ENCODE results near the gene OR8D2.

DNA sequence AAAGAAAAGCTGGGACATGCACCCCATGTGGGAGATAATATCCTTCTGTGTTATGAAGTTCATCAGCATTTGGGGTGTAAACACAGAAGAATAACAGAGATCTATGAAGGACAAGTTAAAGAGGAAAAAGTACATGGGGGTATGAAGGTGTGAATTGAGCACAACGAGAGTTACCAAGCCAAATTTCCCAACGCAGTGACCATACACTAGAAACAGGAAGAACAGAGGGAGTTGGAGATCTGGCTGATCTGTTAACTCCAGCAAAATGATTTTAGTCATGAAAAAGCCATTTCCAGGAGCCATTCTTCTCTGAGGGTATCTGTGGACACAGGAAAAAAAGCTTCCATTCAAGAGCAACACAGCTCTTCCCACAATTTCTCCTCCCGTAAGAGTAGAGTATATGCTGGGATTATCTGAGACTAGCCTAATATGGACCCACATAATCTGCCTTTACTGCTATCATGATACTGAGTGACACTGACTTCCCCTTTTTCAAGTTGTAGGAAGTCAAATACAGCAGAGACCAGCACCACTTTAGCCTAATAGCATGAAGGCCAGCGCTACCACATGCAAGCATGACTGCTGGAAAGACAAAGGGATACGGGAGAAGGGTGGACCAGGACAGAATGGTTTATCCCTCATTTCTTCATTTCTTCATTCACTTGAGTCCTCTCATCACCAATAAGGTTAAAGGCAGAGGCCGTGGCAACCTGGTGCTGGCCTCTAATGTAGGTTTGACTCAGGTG, 19.6 kb upstream of the OR8D2 start:
- TF ChIP-seq, protein P1, sequence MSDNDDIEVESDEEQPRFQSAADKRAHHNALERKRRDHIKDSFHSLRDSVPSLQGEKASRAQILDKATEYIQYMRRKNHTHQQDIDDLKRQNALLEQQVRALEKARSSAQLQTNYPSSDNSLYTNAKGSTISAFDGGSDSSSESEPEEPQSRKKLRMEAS (CRISPR knock-in tag; IDR thresholded peaks at IDR 0.05), result no peak
- no peak for TF ChIP-seq CREM (CRISPR knock-in tag; IDR thresholded peaks at IDR 0.05)
- TF ChIP-seq SP1 (CRISPR knock-in tag; conservative IDR thresholded peaks at IDR 0.05), result no peak
- TF ChIP-seq, protein P2, sequence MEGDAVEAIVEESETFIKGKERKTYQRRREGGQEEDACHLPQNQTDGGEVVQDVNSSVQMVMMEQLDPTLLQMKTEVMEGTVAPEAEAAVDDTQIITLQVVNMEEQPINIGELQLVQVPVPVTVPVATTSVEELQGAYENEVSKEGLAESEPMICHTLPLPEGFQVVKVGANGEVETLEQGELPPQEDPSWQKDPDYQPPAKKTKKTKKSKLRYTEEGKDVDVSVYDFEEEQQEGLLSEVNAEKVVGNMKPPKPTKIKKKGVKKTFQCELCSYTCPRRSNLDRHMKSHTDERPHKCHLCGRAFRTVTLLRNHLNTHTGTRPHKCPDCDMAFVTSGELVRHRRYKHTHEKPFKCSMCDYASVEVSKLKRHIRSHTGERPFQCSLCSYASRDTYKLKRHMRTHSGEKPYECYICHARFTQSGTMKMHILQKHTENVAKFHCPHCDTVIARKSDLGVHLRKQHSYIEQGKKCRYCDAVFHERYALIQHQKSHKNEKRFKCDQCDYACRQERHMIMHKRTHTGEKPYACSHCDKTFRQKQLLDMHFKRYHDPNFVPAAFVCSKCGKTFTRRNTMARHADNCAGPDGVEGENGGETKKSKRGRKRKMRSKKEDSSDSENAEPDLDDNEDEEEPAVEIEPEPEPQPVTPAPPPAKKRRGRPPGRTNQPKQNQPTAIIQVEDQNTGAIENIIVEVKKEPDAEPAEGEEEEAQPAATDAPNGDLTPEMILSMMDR (IDR thresholded peaks at IDR 0.05), result no peak
- TF ChIP-seq, protein P3, sequence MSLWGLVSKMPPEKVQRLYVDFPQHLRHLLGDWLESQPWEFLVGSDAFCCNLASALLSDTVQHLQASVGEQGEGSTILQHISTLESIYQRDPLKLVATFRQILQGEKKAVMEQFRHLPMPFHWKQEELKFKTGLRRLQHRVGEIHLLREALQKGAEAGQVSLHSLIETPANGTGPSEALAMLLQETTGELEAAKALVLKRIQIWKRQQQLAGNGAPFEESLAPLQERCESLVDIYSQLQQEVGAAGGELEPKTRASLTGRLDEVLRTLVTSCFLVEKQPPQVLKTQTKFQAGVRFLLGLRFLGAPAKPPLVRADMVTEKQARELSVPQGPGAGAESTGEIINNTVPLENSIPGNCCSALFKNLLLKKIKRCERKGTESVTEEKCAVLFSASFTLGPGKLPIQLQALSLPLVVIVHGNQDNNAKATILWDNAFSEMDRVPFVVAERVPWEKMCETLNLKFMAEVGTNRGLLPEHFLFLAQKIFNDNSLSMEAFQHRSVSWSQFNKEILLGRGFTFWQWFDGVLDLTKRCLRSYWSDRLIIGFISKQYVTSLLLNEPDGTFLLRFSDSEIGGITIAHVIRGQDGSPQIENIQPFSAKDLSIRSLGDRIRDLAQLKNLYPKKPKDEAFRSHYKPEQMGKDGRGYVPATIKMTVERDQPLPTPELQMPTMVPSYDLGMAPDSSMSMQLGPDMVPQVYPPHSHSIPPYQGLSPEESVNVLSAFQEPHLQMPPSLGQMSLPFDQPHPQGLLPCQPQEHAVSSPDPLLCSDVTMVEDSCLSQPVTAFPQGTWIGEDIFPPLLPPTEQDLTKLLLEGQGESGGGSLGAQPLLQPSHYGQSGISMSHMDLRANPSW (CRISPR knock-in tag; conservative IDR thresholded peaks at IDR 0.05; ENCODE audit: low read depth), result no peak
- TF ChIP-seq, protein P4, sequence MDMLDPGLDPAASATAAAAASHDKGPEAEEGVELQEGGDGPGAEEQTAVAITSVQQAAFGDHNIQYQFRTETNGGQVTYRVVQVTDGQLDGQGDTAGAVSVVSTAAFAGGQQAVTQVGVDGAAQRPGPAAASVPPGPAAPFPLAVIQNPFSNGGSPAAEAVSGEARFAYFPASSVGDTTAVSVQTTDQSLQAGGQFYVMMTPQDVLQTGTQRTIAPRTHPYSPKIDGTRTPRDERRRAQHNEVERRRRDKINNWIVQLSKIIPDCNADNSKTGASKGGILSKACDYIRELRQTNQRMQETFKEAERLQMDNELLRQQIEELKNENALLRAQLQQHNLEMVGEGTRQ (CRISPR knock-in tag; IDR thresholded peaks at IDR 0.05), result no peak
- TF ChIP-seq, protein P5, sequence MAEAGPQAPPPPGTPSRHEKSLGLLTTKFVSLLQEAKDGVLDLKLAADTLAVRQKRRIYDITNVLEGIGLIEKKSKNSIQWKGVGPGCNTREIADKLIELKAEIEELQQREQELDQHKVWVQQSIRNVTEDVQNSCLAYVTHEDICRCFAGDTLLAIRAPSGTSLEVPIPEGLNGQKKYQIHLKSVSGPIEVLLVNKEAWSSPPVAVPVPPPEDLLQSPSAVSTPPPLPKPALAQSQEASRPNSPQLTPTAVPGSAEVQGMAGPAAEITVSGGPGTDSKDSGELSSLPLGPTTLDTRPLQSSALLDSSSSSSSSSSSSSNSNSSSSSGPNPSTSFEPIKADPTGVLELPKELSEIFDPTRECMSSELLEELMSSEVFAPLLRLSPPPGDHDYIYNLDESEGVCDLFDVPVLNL (CRISPR knock-in tag; IDR thresholded peaks at IDR 0.05; ENCODE audit: borderline replicate concordance, low read depth), result no peak
- TF ChIP-seq TEAD4 (CRISPR knock-in tag; IDR thresholded peaks at IDR 0.05), result no peak
- TF ChIP-seq, protein P6, sequence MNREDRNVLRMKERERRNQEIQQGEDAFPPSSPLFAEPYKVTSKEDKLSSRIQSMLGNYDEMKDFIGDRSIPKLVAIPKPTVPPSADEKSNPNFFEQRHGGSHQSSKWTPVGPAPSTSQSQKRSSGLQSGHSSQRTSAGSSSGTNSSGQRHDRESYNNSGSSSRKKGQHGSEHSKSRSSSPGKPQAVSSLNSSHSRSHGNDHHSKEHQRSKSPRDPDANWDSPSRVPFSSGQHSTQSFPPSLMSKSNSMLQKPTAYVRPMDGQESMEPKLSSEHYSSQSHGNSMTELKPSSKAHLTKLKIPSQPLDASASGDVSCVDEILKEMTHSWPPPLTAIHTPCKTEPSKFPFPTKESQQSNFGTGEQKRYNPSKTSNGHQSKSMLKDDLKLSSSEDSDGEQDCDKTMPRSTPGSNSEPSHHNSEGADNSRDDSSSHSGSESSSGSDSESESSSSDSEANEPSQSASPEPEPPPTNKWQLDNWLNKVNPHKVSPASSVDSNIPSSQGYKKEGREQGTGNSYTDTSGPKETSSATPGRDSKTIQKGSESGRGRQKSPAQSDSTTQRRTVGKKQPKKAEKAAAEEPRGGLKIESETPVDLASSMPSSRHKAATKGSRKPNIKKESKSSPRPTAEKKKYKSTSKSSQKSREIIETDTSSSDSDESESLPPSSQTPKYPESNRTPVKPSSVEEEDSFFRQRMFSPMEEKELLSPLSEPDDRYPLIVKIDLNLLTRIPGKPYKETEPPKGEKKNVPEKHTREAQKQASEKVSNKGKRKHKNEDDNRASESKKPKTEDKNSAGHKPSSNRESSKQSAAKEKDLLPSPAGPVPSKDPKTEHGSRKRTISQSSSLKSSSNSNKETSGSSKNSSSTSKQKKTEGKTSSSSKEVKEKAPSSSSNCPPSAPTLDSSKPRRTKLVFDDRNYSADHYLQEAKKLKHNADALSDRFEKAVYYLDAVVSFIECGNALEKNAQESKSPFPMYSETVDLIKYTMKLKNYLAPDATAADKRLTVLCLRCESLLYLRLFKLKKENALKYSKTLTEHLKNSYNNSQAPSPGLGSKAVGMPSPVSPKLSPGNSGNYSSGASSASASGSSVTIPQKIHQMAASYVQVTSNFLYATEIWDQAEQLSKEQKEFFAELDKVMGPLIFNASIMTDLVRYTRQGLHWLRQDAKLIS (CRISPR knock-in tag; IDR thresholded peaks at IDR 0.05; ENCODE audit: borderline replicate concordance), result no peak
- TF ChIP-seq ELF4 (CRISPR knock-in tag; IDR thresholded peaks at IDR 0.05; ENCODE audit: low read depth), result no peak
- no peak for TF ChIP-seq TCF7 (CRISPR knock-in tag; IDR thresholded peaks at IDR 0.05; ENCODE audit: low read depth)
- no peak for TF ChIP-seq SOX15 (CRISPR knock-in tag; IDR thresholded peaks at IDR 0.05)
- no peak for TF ChIP-seq ZNF263 (CRISPR knock-in tag; IDR thresholded peaks at IDR 0.05; ENCODE audit: low read depth)
- TF ChIP-seq, protein P7, sequence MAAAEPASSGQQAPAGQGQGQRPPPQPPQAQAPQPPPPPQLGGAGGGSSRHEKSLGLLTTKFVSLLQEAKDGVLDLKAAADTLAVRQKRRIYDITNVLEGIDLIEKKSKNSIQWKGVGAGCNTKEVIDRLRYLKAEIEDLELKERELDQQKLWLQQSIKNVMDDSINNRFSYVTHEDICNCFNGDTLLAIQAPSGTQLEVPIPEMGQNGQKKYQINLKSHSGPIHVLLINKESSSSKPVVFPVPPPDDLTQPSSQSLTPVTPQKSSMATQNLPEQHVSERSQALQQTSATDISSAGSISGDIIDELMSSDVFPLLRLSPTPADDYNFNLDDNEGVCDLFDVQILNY (CRISPR knock-in tag; IDR thresholded peaks at IDR 0.05), result no peak
